ENCODE data around the gene RAB15.

GRCh38 chr14:64910847-64911495 is 61.2 kb downstream of the RAB15 start:
- TF ChIP-seq CTCF (IDR thresholded peaks at IDR 0.05; ENCODE audit: poor library complexity) = peak; percentile 63
- TF ChIP-seq EZH2phosphoT487 (IDR thresholded peaks at IDR 0.05; ENCODE audit: low read depth, severe bottlenecking, unreplicated experiment) = no peak

Measured in hepatocyte (in vitro differentiated cells).